Upper lobe of right lung (tissue), 1 donor: ENCODE results near the gene SLC41A1. TPM values are rescaled to one million over a fixed set of nuclear protein-coding genes. Genes with fewer than 3 reads are reported as not detected.

Experiments used
- ATAC-seq: fragments of 200-7000 bp; cut with Tn5 transposase; one replicate; pipeline ENCODE4 v1.9.1; 2020; ENCODE audit warnings: mild to moderate bottlenecking, moderate library complexity
- DNase-seq: peaks from one replicate; pipeline ENCODE4 v3.0.0-alpha.2; 2020
- H3K27ac ChIP-seq: fragments of 200-600 bp; one replicate; pipeline ENCODE4 v1.8.0; 2022
- H3K27me3 ChIP-seq: fragments of 200-600 bp; one replicate; pipeline ENCODE4 v1.8.0; 2022; ENCODE audit warnings: mild to moderate bottlenecking
- H3K36me3 ChIP-seq: fragments of 200-600 bp; one replicate; pipeline ENCODE4 v1.8.0; 2022
- H3K4me1 ChIP-seq: fragments of 200-600 bp; one replicate; pipeline ENCODE4 v1.8.0; 2022
- H3K4me3 ChIP-seq: fragments of 200-600 bp; one replicate; pipeline ENCODE4 v1.8.0; 2022; ENCODE audit warnings: mild to moderate bottlenecking
- H3K9me3 ChIP-seq: fragments of 200-600 bp; one replicate; pipeline ENCODE4 v1.8.0; 2022
- CTCF ChIP-seq: fragments of 200-600 bp; IDR thresholded peaks from one replicate; pipeline ENCODE4 v1.8.0; 2022; ENCODE audit warnings: antibody characterized with exemption
- intact Hi-C: fragments of 100-400 bp; cut with DNase I; formaldehyde crosslinking; loops from one replicate; pipeline ENCODE4 v1.11.0; 2022
- total RNA-seq: library from RNA; stranded (reverse); fragmentation: NEBNext Ultra II Directional; extraction: Animal tissue kit (Norgen Biotek cat#: 25700); gene quantifications from one replicate; pipeline ENCODE4 v1.2.1, GENCODE V29; 2021
- donor health status: DM: no; HTN: yes; CAD: no; lungs with severe emphysema.

Gene SLC41A1
- total RNA-seq, 1 donor from 2014 or later: 35.8 TPM

- no peak for ATAC-seq
- DNase-seq: no peak
- Histone ChIP-seq H3K4me1 (peaks cover 9% of the 10 kb centered on the region), H3K27me3 (no peaks in the 10 kb centered on the region), H3K4me3 (no peak overlapping the region), H3K27ac (no peak overlapping the region), H3K36me3 (no peaks in the 10 kb centered on the region), H3K9me3 (no peaks in the 10 kb centered on the region)
- intact Hi-C loops: no loop called here
- TF ChIP-seq CTCF: no peak
These were observed 39.0 kb upstream of the SLC41A1 start for GRCh38 chr1:205851993-205852392.

- H3K36me3 ChIP-seq: no peaks in the 10 kb centered on the region
- intact Hi-C loops: no loop called here
- peak; percentile 99 for ATAC-seq
- DNase-seq: peak; percentile 79
- no peaks in the 10 kb centered on the region for H3K9me3 ChIP-seq
- H3K4me1 ChIP-seq: peaks cover 9% of the 10 kb centered on the region
- H3K4me3 ChIP-seq: peak within 1 kb of the TSS; percentile 57
- TF ChIP-seq CTCF: no peak
- H3K27ac ChIP-seq: peak within 1 kb of the TSS; percentile 31
- H3K27me3 ChIP-seq: no peaks in the 10 kb centered on the region
These were observed 36.8 kb upstream of the SLC41A1 start, which contains the start of gene PM20D1 for GRCh38 chr1:205849619-205850355. PM20D1 (minus strand) TSS chr1:205850132; CDS start chr1:205850072, 60 bp downstream.

GRCh38 chr1:205843036-205843859, 30.2 kb upstream of the SLC41A1 start:
- Histone ChIP-seq H3K36me3 (no peaks in the 10 kb centered on the region), H3K4me3 (no peak overlapping the region), H3K9me3 (no peaks in the 10 kb centered on the region), H3K27me3 (no peaks in the 10 kb centered on the region), H3K4me1 (no peaks in the 10 kb centered on the region), H3K27ac (no peak overlapping the region)
- TF ChIP-seq CTCF: no peak
- ATAC-seq (peak; percentile 19), DNase-seq (no peak)
- intact Hi-C loops: no loop called here

- intact Hi-C loops: no loop called here
- no peak overlapping the region for H3K4me3 ChIP-seq
- H3K36me3 ChIP-seq: no peaks in the 10 kb centered on the region
- no peak for TF ChIP-seq CTCF
- DNase-seq: no peak
- no peaks in the 10 kb centered on the region for H3K27me3 ChIP-seq
- no peaks in the 10 kb centered on the region for H3K9me3 ChIP-seq
- no peak overlapping the region for H3K27ac ChIP-seq
- no peaks in the 10 kb centered on the region for H3K4me1 ChIP-seq
- no peak for ATAC-seq
These were observed 29.2 kb upstream of the SLC41A1 start for GRCh38 chr1:205842229-205842628.

GRCh38 chr1:205840146-205840923, 27.3 kb upstream of the SLC41A1 start:
- no peaks in the 10 kb centered on the region for H3K27me3 ChIP-seq
- no peaks in the 10 kb centered on the region for H3K9me3 ChIP-seq
- no peak overlapping the region for H3K4me3 ChIP-seq
- H3K27ac ChIP-seq: no peak overlapping the region
- no peak for DNase-seq
- TF ChIP-seq CTCF: no peak
- no peaks in the 10 kb centered on the region for H3K36me3 ChIP-seq
- intact Hi-C loops: no loop called here
- no peaks in the 10 kb centered on the region for H3K4me1 ChIP-seq
- no peak for ATAC-seq
